GM12878 (cell line): ENCODE data around the gene GTPBP3. TPM values are rescaled to one million over a fixed set of nuclear protein-coding genes. Genes with fewer than 3 reads are reported as not detected.

ENCODE experiments used
- ATAC-seq: fragments of 200-7000 bp; cut with Tn5 transposase; 3 replicates; pipeline ENCODE4 v1.9.1; 2020; ENCODE audit warnings: mild to moderate bottlenecking, moderate library complexity
- BruUV-seq: library from RNA; stranded (reverse); fragments of 400-500 nt; replicated peaks from 2 replicates; lab custom pipeline; 2021; lab: Mats Ljungman, UMichigan
- CTCF ChIA-PET: fragments of 300-600 bp; sonication (Branson Sonifier 250); formaldehyde crosslinking; extraction: SDS; loops from one replicate; lab custom pipeline; 2021; ENCODE audit warnings: inconsistent platforms; lab: Yijun Ruan, JAX
- POLR2A ChIA-PET: fragments of 350-600 bp; formaldehyde crosslinking; extraction: SDS; loops from one replicate; lab custom pipeline; 2021; ENCODE audit warnings: inconsistent platforms; lab: Charles Lee
- RAD21 ChIA-PET: fragments of 300-600 bp; sonication (Branson Sonifier 250); formaldehyde crosslinking; loops from one replicate; lab custom pipeline; 2023; ENCODE audit warnings: antibody characterized with exemption; ENCODE audit not compliant: unreplicated experiment; lab: Charles Lee
- SMC1A ChIA-PET: fragments of 300-600 bp; sonication (Branson Sonifier 250); formaldehyde crosslinking; loops from one replicate; lab custom pipeline; 2023; ENCODE audit not compliant: unreplicated experiment, uncharacterized antibody; lab: Charles Lee
- DNase-seq: peaks from one replicate; pipeline ENCODE4 v3.0.0-alpha.2; 2011; ENCODE audit warnings: low read depth, low spot score
- FAIRE-seq: peaks from 3 replicates; lab custom pipeline; 2011; peaks lifted over from hg19 to GRCh38; lab: Jason Lieb, UNC
- H2AFZ ChIP-seq: 2 replicates; pipeline ENCODE4 v1.6.0; 2011; ENCODE audit warnings: low read depth, low read length, control low read depth; ENCODE audit not compliant: control insufficient read depth
- H3K27ac ChIP-seq: 2 replicates; pipeline ENCODE4 v1.5.1; 2011; ENCODE audit warnings: control low read depth; ENCODE audit not compliant: control insufficient read depth, insufficient read depth
- H3K27me3 ChIP-seq, 2 experiments: replicated peaks in 1 of 2; 2 replicates each; pipeline versions ENCODE4 v1.6.0 to v1.6.1; 2011; ENCODE audit warnings: low read length in 1 of 2; ENCODE audit not compliant: control insufficient read depth in 2 of 2, insufficient read depth in 2 of 2
- H3K36me3 ChIP-seq, 2 experiments: 2 replicates each; pipeline ENCODE4 v1.5.1; 2011; ENCODE audit warnings: low read length in 1 of 2; ENCODE audit not compliant: control insufficient read depth in 2 of 2, insufficient read depth in 2 of 2
- H3K4me1 ChIP-seq: 2 replicates; pipeline ENCODE4 v1.6.1; 2011; ENCODE audit warnings: mild to moderate bottlenecking, low read length, moderate library complexity, mixed read lengths; ENCODE audit not compliant: control insufficient read depth, insufficient read depth
- H3K4me2 ChIP-seq: 2 replicates; pipeline ENCODE4 v1.6.0; 2011; ENCODE audit warnings: control low read depth; ENCODE audit not compliant: control insufficient read depth, insufficient read depth
- H3K4me3 ChIP-seq: fragments of 200-600 bp; sonication (generic); 2 replicates; pipeline ENCODE4 v1.5.1; 2016
- H3K79me2 ChIP-seq: 2 replicates; pipeline ENCODE4 v1.6.0; 2011; ENCODE audit warnings: low read length; ENCODE audit not compliant: control insufficient read depth, insufficient read depth
- H3K9ac ChIP-seq: 2 replicates; pipeline ENCODE4 v1.8.0; 2011; ENCODE audit warnings: low read length, control low read depth, mixed read lengths; ENCODE audit not compliant: control insufficient read depth, insufficient read depth
- H3K9me3 ChIP-seq: replicated peaks from 3 replicates; pipeline ENCODE4 v1.5.1; 2011; ENCODE audit warnings: mild to moderate bottlenecking, low read length; ENCODE audit not compliant: control insufficient read depth, insufficient read depth
- H4K20me1 ChIP-seq: 2 replicates; pipeline ENCODE4 v1.6.0; 2011; ENCODE audit not compliant: control insufficient read depth, insufficient read depth
- BMI1 ChIP-seq: fragments of 450-650 bp; IDR thresholded peaks from 2 replicates; pipeline ENCODE4 v1.6.1; 2016; ENCODE audit warnings: mild to moderate bottlenecking, moderate library complexity, borderline replicate concordance
- CBFB ChIP-seq: IDR thresholded peaks from 2 replicates; pipeline ENCODE4 v1.6.1; 2016; ENCODE audit warnings: antibody characterized with exemption, low read depth
- CBX3 ChIP-seq: fragments of 200-600 bp; sonication (generic); IDR thresholded peaks from 2 replicates; pipeline ENCODE4 v1.6.1; 2016; ENCODE audit warnings: low read depth, borderline replicate concordance
- EGR1 ChIP-seq, 2 experiments: IDR thresholded peaks; 1 replicate in 1 of 2; 2 replicates in 1 of 2; pipeline ENCODE4 v1.6.1; 2011 to 2012; ENCODE audit warnings: low read depth in 2 of 2, low read length in 2 of 2, borderline replicate concordance in 1 of 2, mild to moderate bottlenecking in 1 of 2, moderate library complexity in 1 of 2
- ELK1 ChIP-seq: IDR thresholded peaks from 2 replicates; pipeline ENCODE4 v1.6.1; 2012; ENCODE audit warnings: low read depth, low read length, improper control_type of control experiment
- LARP7 ChIP-seq: fragments of 450-650 bp; IDR thresholded peaks from 2 replicates; pipeline ENCODE4 v1.6.1; 2017; ENCODE audit warnings: mild to moderate bottlenecking
- NFYA ChIP-seq: IDR thresholded peaks from 2 replicates; pipeline ENCODE4 v1.6.1; 2011; ENCODE audit warnings: low read depth, mild to moderate bottlenecking, low read length, improper control_type of control experiment, borderline replicate concordance
- POU2F2 ChIP-seq: IDR thresholded peaks from 3 replicates; pipeline ENCODE4 v1.6.1; 2011; ENCODE audit warnings: low read depth, mild to moderate bottlenecking, low read length, borderline replicate concordance
- RAD51 ChIP-seq: fragments of 450-650 bp; IDR thresholded peaks from 2 replicates; pipeline ENCODE4 v1.6.1; 2016; ENCODE audit warnings: moderate library complexity, mild to moderate bottlenecking, inconsistent platforms
- SIX5 ChIP-seq: IDR thresholded peaks from 2 replicates; pipeline ENCODE4 v1.6.1; 2011; ENCODE audit warnings: mild to moderate bottlenecking, low read depth, low read length, moderate library complexity; ENCODE audit not compliant: severe bottlenecking
- SMAD5 ChIP-seq: IDR thresholded peaks from 2 replicates; pipeline ENCODE4 v1.6.1; 2016; ENCODE audit warnings: antibody characterized with exemption, low read depth
- SPI1 ChIP-seq: IDR thresholded peaks from 2 replicates; pipeline ENCODE4 v1.6.1; 2011; ENCODE audit warnings: low read depth, mild to moderate bottlenecking, low read length, moderate library complexity, borderline replicate concordance; ENCODE audit not compliant: insufficient read depth
- STAT3 ChIP-seq: IDR thresholded peaks from 2 replicates; pipeline ENCODE4 v1.6.1; 2011; ENCODE audit warnings: low read depth, low read length, improper control_type of control experiment
- TARDBP ChIP-seq: IDR thresholded peaks from 2 replicates; pipeline ENCODE4 v1.6.1; 2016; ENCODE audit warnings: borderline replicate concordance
- TBL1XR1 ChIP-seq: IDR thresholded peaks from 2 replicates; pipeline ENCODE4 v1.6.1; 2012; ENCODE audit warnings: low read depth, low read length, improper control_type of control experiment
- TCF7 ChIP-seq: IDR thresholded peaks from 2 replicates; pipeline ENCODE4 v1.6.1; 2014; ENCODE audit warnings: antibody characterized with exemption, borderline replicate concordance
- ZBTB40 ChIP-seq: fragments of 450-650 bp; IDR thresholded peaks from 2 replicates; pipeline ENCODE4 v1.6.1; 2016; ENCODE audit warnings: mild to moderate bottlenecking, moderate library complexity, borderline replicate concordance
- WGBS: methylation state at CpG from one replicate; pipeline ENCODE4 v1.1.6; 2016; ENCODE audit warnings: low lambda C conversion rate; ENCODE audit not compliant: insufficient replicate concordance, insufficient coverage; ENCODE audit errors: missing lambda C conversion rate; 5-methylcytosine and 5-hydroxymethylcytosine counted together
- in situ Hi-C: fragments of 300-500 bp; cut with MboI; formaldehyde crosslinking; loops from 9 replicates; pipeline ENCODE4 v1.14.3; 2018; ENCODE audit warnings: mixed read lengths
- intact Hi-C: fragments of 100-400 bp; cut with micrococcal nuclease; formaldehyde crosslinking; loops from one replicate; pipeline ENCODE4 v1.14.2; 2022; ENCODE audit not compliant: unreplicated experiment
- polyA plus RNA-seq, 11 experiments: library from polyadenylated mRNA; depleted of rRNA in 4 of 11; unstranded in 6 of 11; stranded (reverse) in 5 of 11; fragments of >200 nt; fragmentation: Nextera tagmentation in 4 of 11; fragmentation: Illumina TruSeq in 1 of 11; extraction: Ambion mirVana in 4 of 11; extraction: Trizol in 1 of 11; gene quantifications; 1 replicate in 1 of 11; 2 replicates in 10 of 11; pipeline versions ENCODE4 v1.2.1 to v1.2.3, GENCODE V29; 2011 to 2016; ENCODE audit warnings: inconsistent platforms in 2 of 11, missing spikeins in 2 of 11, low read depth in 1 of 11
- total RNA-seq, 4 experiments: library from RNA; depleted of rRNA in 3 of 4; stranded (reverse); fragments of >200 nt in 3 of 4; fragmentation: Illumina TruSeq in 1 of 4; extraction: Trizol in 1 of 4; gene quantifications; 2 replicates each; pipeline versions ENCODE4 v1.2.1 to v1.2.3, GENCODE V29; 2013 to 2021

Gene GTPBP3
- total and polyA plus RNA-seq, 10 of the 15 experiments (the other 5 are each of a cell fraction or from before 2014, with no cell fraction given) = 2.9 to 46.8 (median 15.4) TPM

- Histone ChIP-seq H3K9ac (no peak overlapping the region), H3K4me1 (no peaks in the 10 kb centered on the region), H3K4me3 (no peak overlapping the region), H2AFZ (no peak overlapping the region), H3K9me3 (no peaks in the 10 kb centered on the region), H3K36me3 (peaks cover 6 to 16% of the 10 kb centered on the region in 2 experiments; a peak in 3 of 4 replicates), H3K4me2 (no peak overlapping the region), H3K27ac (no peak overlapping the region), H3K27me3 (no peaks in the 10 kb centered on the region), H3K79me2 (no peaks in the 10 kb centered on the region), H4K20me1 (no peaks in the 10 kb centered on the region)
- no peak for FAIRE-seq
- RAD21 ChIA-PET = no interaction called here
- POLR2A ChIA-PET = no interaction called here
- DNase-seq = no peak
- CTCF ChIA-PET = no interaction called here
- in situ Hi-C loops (no loop called here), intact Hi-C loops (no loop called here)
- WGBS = 90% methylated on average over 34 of the region's 40 CpGs
- TSS peak; percentile 70 for BruUV-seq
- ATAC-seq = no peak
- SMC1A ChIA-PET = no interaction called here
- TF ChIP-seq STAT3 (no peak), BMI1 (no peak), ELK1 (no peak), POU2F2 (no peak), NFYA (no peak), TCF7 (no peak), SMAD5 (no peak), TBL1XR1 (no peak), LARP7 (no peak), SIX5 (no peak), CBX3 (no peak), EGR1 (IDR thresholded peaks at IDR 0.05; ENCODE audit: borderline replicate concordance in 1 of 2, low read depth in 2 of 2, low read length in 2 of 2) (no peak), CBFB (no peak), ZBTB40 (no peak), RAD51 (no peak), TARDBP (no peak), SPI1 (no peak)
Observed at GRCh38 chr19:17319473-17320238, 17.7 kb upstream of the GTPBP3 start.
